ENCODE measurements around the gene SFXN5.

SFXN5 gene

GRCh38 chr2:72972352-72973136, 99.0 kb downstream of the SFXN5 start:
- DNase-seq, result no peak

DNA sequence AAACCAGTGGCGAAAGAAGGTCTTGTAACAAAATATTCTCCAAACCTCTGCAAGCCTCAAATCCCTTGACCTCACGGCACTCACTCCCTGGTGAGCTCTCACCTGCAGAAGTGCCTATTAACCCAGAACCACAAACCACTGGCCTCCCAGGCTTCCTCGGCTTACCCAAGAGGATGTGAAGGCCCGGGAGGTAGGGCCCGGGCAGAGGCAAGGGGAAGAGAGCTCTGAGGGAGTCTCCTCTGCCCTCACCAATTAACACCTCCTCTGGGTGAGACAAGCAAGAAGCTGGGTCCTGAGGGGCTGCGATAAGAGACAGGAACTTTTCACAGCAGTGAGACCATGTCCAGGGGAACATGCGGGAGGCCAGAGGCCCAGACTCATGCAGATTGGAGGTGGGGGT, 100.5 kb downstream of the SFXN5 start:
- DNase-seq, result no peak

- DNase-seq, result no peak
Measured at GRCh38 chr2:72969706-72970105, 101.8 kb downstream of the SFXN5 start.

DNA sequence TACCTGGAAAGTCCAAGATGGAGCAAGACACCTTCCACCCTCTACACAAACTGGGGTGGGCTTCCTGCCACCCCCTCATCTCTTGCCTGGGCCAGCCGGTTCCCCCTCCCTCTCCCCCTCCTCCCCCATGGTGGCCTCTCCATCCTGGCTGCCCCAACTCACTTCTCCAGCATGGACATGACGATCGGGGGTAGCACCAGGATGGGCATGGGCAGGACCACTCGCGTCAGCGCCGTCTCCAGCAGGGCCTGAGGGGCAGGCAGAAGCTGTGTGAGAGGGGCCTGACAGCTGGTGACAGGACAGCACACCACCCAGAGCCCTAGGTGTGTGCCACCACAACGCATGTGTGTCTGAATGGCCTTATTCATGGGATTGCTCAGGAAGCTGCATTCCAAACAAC, 103.2 kb downstream of the SFXN5 start:
- DNase-seq, result no peak

GRCh38 chr2:72965770-72966450, 105.6 kb downstream of the SFXN5 start:
- DNase-seq, result no peak

DNA sequence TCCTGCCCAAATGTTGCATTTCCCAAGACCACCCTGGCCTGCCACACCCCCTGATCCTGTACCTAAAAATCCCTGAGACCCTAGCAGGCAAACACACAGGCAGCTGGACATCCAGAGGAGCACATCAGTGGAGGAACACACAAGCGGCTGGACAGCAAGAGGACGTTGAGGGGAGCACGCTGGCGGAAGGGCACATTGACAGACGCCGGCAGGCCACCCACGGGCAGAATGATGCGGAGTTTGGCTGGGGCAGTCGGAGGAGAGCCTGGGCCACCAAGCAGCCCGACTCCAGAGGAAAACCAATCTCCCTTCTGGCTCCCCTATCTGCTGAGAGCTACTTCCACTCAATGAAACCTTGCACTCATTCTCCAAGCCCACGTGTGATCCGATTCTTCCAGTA, 106.5 kb downstream of the SFXN5 start:
- DNase-seq, result no peak

- DNase-seq, result no peak
Measured at GRCh38 chr2:72964146-72964525, 107.4 kb downstream of the SFXN5 start.

- DNase-seq, result no peak
Measured at GRCh38 chr2:72963423-72964145, 107.9 kb downstream of the SFXN5 start.

DNA sequence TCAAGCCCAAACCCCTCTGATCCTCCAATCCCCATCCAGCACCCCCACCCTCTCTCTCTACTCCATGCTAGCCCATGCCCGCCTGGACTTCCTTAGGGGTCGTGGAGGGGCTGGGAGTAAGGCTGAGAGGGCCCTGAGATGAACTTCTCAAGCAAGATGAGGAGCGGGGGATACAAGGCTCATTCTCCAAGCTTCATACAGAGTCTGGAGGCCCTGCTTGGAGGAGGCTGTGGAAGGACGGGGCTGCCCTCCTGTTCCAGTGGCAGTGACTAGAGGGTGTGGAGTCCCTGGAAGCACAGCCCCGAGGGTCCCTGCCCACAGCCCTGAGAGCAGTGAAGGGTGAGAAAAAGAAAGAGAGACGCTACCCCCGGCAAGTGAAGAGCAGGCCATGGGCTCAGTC, 108.6 kb downstream of the SFXN5 start:
- no peak for DNase-seq

DNA sequence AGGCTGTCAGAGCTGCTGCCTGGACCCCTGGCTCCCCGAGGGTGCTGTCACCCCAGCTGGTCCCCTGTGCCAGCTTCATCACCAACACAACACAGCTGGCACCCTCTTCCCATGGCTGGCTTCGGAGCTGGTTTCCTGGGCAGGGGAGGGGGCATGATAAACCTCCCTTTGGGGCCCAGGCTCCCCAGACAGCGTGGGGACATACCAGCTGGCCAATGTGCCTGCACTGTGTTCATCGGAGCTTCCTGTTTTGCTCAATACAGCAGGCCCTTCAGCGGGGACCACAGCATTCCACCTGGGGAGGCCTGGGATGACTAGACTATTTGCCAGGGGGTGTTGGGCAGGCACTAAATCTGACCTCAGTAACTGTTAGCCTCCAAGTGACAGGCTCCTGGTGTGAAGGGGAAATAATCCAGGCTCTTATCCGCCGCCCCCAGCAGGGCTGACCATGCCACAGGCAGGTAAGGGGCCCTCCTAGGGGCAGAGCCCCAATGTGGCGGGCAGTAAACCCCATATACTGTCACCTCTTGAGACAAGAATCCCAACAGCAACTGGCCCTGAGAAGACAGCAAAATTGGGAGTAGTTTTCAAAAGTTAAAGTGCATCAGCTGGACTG, 109.6 kb downstream of the SFXN5 start:
- DNase-seq, result no peak

- DNase-seq, result no peak
Measured at GRCh38 chr2:72961036-72961720, 110.3 kb downstream of the SFXN5 start.

- DNase-seq, result no peak
Measured at GRCh38 chr2:72959995-72960981, 111.2 kb downstream of the SFXN5 start.

DNA sequence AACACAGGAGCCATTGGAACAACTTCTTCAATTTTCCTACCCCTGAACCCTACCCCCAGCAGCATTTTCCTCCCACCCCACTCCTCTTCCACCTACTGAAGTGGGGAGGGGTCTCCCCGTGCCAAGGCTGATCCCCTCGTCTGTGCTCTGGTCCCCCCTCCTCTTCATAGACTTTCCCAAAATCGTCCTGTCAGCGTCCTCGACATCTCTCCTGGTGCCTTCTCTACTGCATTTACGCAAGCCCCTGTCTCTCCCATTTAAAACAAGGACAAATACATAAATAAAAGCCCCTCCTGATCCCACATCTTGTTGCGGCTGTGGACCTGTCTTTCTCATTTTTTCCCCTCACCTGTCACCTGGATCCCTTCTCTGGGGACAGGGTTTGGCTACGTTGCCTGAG, 112.0 kb downstream of the SFXN5 start:
- DNase-seq, result no peak

DNA sequence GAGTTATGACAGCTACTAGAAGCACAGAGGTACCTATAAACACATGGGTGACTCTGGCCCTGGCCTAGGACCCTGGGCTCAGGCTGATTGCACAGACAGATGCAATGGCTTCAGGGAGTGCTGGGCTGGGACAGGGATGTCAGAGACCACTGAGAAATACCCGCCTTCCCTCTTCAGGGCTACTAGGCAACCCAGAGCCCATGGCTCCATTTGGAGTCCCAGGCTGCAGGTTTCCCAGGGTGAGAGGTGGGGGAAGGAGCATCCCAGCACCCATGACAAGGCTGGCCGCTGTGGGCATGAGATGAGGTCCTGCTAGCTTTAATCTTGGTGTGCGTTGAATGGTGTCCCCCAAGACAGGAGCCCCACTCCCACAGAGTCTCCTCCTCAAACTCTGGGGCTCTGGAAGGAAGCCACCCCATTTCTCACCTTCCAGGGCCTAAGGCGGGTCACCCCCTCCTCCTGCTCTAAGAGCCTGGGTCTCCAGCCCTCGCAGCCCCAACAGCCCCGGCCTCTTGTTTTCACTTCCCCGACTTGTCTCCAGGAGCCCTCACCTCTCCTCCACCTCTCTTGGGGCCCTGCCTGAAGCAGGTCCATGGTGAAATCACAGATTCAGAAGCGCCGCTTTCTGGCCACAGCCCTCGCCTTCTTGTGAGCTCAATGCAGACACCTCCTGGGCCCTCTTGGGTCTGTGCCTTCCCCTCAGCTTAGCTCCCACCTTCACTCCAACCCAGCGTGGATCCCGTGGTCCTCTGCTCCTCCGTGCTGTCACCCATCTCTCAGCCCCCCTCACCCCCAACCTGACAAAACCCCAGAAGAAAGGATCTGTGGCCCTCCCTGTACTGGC, 112.7 kb downstream of the SFXN5 start:
- no peak for DNase-seq

DNA sequence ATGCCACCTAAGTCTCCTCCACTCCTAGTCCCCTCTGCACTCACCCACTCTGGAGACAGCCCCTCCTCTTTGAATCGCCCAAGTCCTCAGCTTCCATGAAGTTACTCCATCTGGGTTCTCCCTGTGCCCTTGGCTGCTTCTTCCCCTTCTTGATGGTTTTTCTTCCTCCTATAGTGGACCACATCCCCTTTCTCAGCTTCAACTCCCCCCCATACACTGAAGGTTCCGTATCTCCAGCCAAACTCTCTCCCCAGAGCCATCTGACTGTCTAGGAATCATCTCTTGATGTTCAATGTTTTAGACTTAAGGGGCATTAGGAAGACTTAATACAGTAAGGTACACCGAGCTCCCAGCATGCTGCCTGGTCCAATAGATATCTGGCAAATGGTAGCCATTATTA, 114.6 kb downstream of the SFXN5 start:
- no peak for DNase-seq

GRCh38 chr2:72956050-72956395, 115.5 kb downstream of the SFXN5 start:
- no peak for DNase-seq

GRCh38 chr2:72955228-72956049, 116.1 kb downstream of the SFXN5 start:
- DNase-seq, result no peak

DNA sequence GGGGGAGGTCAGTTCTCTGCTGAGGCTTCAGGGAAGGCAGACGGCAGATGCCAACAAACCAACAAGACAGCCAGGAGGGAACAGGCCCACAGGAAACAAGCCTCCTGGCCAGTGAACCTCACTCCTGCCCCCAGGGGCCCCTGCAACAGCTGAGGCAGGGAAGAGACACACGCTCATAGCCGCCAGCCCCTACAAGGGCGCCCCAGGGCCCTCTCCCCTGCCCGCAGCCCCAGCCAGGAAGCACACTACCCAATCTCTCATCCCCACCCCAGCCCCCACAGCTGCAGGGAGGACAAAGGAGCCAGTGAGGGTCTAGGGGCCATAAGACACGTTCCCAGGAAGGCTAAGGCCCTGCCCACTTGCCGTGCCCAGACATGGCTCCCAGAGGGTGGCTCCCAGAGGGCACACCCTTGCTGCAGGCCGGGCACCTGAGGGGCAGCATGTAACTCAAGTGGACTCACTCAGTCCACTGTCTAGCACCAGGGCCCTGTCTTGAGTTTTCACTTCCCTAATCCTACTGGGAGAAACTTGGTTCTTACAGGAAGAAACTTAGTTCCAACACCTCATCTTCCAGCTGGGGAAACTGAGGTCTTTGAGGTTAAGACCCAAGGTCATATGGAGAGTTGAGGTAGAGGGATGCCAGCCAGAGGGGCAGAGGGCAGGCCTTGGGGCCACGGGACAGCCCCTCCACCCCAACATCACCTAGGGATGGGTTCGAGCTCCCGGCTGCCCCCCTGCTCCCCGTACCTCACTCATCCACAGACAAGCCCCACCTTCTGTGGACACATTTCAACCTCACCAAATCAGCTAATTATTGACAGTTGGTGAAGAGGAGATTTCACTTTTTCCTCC, 116.9 kb downstream of the SFXN5 start:
- DNase-seq, result no peak

DNA sequence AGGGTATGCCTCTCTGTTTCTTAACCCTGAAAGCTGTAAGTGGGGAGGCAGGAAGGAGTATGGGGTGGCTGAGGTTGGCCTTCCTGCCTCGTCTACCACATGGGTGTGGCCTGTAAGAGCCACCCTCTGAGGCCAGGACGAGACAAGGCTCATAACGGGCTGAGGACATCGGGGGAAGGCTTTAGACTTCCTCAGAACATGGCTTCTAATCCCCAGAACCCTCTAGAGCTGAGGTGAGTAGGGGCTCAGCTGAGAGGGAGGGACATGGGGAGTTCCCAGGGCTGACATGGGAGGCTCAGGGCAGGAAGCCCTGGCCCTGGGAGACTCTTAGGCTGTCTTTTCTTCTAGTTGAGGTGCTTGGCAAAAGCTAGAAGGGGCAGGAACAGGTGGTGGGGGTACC, 117.5 kb downstream of the SFXN5 start:
- no peak for DNase-seq
